Thymus (tissue), 11 donors: ENCODE measurements around the gene MPV17L2. TPM values are rescaled to one million over a fixed set of nuclear protein-coding genes. Genes with fewer than 3 reads are reported as not detected.

Experiments used
- DNase-seq, 9 donors: peaks; one replicate each; pipeline ENCODE4 v3.0.0-alpha.2; 2013; ENCODE audit warnings: low spot score in 9 of 9, low read depth in 6 of 9, missing footprints in 1 of 9
- H3K27ac ChIP-seq, 2 donors: one replicate each; pipeline ENCODE4 v1.5.1; 2013; ENCODE audit warnings: control low read depth in 1 of 2, low read depth in 1 of 2, low read length in 1 of 2, mild to moderate bottlenecking in 1 of 2, moderate library complexity in 1 of 2
- H3K27me3 ChIP-seq, 2 donors: one replicate each; pipeline ENCODE4 v1.5.1; 2013; ENCODE audit warnings: low read length in 1 of 2; ENCODE audit not compliant: control insufficient read depth in 2 of 2, insufficient read depth in 1 of 2
- H3K36me3 ChIP-seq, 2 donors: one replicate each; pipeline ENCODE4 v1.5.1; 2013; ENCODE audit warnings: low read length in 1 of 2, mild to moderate bottlenecking in 1 of 2, moderate library complexity in 1 of 2; ENCODE audit not compliant: control insufficient read depth in 2 of 2, insufficient read depth in 2 of 2
- H3K4me1 ChIP-seq, 2 donors: one replicate each; pipeline ENCODE4 v1.5.1; 2013; ENCODE audit warnings: low read length in 2 of 2; ENCODE audit not compliant: control insufficient read depth in 2 of 2, insufficient read depth in 2 of 2
- H3K4me3 ChIP-seq, 2 donors: one replicate each; pipeline ENCODE4 v1.5.1; 2013; ENCODE audit warnings: low read length in 2 of 2, control low read depth in 1 of 2, mild to moderate bottlenecking in 1 of 2
- H3K9me3 ChIP-seq, 2 donors: one replicate each; pipeline ENCODE4 v1.5.1; 2013; ENCODE audit warnings: low read length in 1 of 2, mild to moderate bottlenecking in 1 of 2; ENCODE audit not compliant: control insufficient read depth in 2 of 2, insufficient read depth in 1 of 2
- WGBS: extraction: QIAGEN DNeasy Blood & Tissue Kit; methylation state at CpG from one replicate; pipeline ENCODE4 v1.1.7; 2013; 5-methylcytosine and 5-hydroxymethylcytosine counted together
- polyA plus RNA-seq: library from polyadenylated mRNA; stranded (reverse); fragments of 200-250 nt; gene quantifications from one replicate; pipeline ENCODE4 v1.2.3, GENCODE V29; 2013
- total RNA-seq: library from RNA; stranded (reverse); fragments of 120-200 nt; gene quantifications from one replicate; pipeline ENCODE4 v1.2.4, GENCODE V29; 2013
- donor health status: healthy.

The MPV17L2 gene
- total and polyA plus RNA-seq, 2 donors: 6.8 to 13.4 TPM

GRCh38 chr19:18165794-18166544, 27.0 kb upstream of the MPV17L2 start:
- Histone ChIP-seq H3K36me3 (peaks cover 61 to 63% of the 10 kb centered on the region in 2 donors), H3K27me3 (no peaks in the 10 kb centered on the region), H3K27ac (no peak overlapping the region), H3K4me1 (peaks cover 3 to 8% of the 10 kb centered on the region in 2 donors), H3K4me3 (no peak overlapping the region), H3K9me3 (no peaks in the 10 kb centered on the region)
- DNase-seq: no peak
- WGBS: 98% methylated on average over 15 of the region's 15 CpGs

DNA sequence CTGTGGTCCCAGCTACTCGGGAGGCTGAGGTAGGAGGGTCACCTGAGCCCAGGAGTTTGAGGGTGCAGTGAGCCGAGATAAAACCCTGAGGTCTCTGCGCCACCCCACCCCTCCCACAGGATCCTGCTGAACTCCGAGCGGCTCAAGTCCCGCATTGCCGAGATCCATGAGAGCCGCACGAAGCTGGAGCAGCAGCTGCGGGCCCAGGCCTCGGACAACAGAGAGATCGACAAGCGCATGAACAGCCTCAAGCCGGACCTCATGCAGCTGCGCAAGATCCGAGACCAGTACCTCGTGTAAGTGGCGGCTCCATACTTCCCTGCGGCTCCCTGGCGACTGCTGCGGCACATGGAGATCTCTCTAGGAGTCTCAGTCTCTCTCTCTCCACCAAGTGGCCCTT, 26.0 kb upstream of the MPV17L2 start:
- 98% methylated on average over 21 of the region's 21 CpGs for WGBS

GRCh38 chr19:18167975-18168645, 24.9 kb upstream of the MPV17L2 start:
- no peaks in the 10 kb centered on the region for H3K9me3 ChIP-seq
- 82% methylated on average over 14 of the region's 14 CpGs for WGBS
- peaks cover 48% of the 10 kb centered on the region in 2 donors for H3K36me3 ChIP-seq
- H3K4me3 ChIP-seq: no peak overlapping the region
- H3K4me1 ChIP-seq: peaks cover 0 to 6% of the 10 kb centered on the region in 2 donors
- DNase-seq: peak in 3 of 9 donors; percentile 46 to 64 (median 49)
- peaks cover 0 to 6% of the 10 kb centered on the region in 2 donors for H3K27me3 ChIP-seq
- no peak overlapping the region for H3K27ac ChIP-seq

More for the DNA sequence above, 26.0 kb upstream of the MPV17L2 start:
- Histone ChIP-seq H3K4me3 (no peak overlapping the region), H3K27me3 (no peaks in the 10 kb centered on the region), H3K27ac (no peak overlapping the region), H3K9me3 (no peaks in the 10 kb centered on the region), H3K4me1 (peaks cover 0 to 2% of the 10 kb centered on the region in 2 donors), H3K36me3 (peaks cover 57 to 59% of the 10 kb centered on the region in 2 donors)
- no peak for DNase-seq

DNA sequence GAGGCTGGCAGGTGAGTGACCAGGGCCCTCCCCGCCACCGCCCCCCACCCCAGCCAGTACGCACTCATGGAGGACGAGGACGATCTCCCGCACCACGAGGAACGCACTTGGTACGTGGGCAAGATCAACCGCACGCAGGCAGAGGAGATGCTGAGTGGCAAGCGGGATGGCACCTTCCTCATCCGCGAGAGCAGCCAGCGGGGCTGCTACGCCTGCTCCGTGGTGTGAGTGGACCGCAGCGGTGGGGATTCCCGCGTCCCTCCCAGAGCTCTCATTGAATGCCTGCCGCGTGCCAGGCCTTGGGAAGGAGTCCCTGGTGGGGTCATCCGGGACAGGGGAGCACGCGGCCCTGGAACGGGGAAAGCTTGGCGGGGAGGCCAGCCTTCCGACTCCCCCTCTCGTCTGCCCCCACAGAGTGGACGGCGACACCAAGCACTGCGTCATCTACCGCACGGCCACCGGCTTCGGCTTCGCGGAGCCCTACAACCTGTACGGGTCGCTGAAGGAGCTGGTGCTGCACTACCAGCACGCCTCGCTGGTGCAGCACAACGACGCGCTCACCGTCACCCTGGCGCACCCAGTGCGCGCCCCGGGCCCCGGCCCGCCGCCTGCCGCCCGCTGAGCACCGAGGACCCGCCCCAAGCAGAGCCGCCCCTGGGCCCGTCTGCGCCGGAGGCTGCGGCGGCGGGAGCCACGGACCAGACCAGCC, 24.2 kb upstream of the MPV17L2 start:
- peaks cover 41 to 42% of the 10 kb centered on the region in 2 donors for H3K36me3 ChIP-seq
- H3K9me3 ChIP-seq: no peaks in the 10 kb centered on the region
- 97% methylated on average over 66 of the region's 66 CpGs for WGBS

GRCh38 chr19:18170714-18171255, 22.2 kb upstream of the MPV17L2 start:
- no peak overlapping the region for H3K27ac ChIP-seq
- no peaks in the 10 kb centered on the region for H3K9me3 ChIP-seq
- H3K27me3 ChIP-seq: peaks cover 2 to 33% of the 10 kb centered on the region in 2 donors
- peaks cover 32 to 33% of the 10 kb centered on the region in 2 donors for H3K36me3 ChIP-seq
- H3K4me3 ChIP-seq: no peak overlapping the region
- WGBS: 89% methylated on average over 16 of the region's 16 CpGs
- H3K4me1 ChIP-seq: peaks cover 5 to 20% of the 10 kb centered on the region in 2 donors
- DNase-seq: no peak

More for the DNA sequence above, 24.2 kb upstream of the MPV17L2 start:
- peaks cover 2 to 14% of the 10 kb centered on the region in 2 donors for H3K27me3 ChIP-seq
- no peak for DNase-seq
- no peak overlapping the region for H3K27ac ChIP-seq
- no peak overlapping the region for H3K4me3 ChIP-seq
- peaks cover 5 to 14% of the 10 kb centered on the region in 2 donors for H3K4me1 ChIP-seq

DNA sequence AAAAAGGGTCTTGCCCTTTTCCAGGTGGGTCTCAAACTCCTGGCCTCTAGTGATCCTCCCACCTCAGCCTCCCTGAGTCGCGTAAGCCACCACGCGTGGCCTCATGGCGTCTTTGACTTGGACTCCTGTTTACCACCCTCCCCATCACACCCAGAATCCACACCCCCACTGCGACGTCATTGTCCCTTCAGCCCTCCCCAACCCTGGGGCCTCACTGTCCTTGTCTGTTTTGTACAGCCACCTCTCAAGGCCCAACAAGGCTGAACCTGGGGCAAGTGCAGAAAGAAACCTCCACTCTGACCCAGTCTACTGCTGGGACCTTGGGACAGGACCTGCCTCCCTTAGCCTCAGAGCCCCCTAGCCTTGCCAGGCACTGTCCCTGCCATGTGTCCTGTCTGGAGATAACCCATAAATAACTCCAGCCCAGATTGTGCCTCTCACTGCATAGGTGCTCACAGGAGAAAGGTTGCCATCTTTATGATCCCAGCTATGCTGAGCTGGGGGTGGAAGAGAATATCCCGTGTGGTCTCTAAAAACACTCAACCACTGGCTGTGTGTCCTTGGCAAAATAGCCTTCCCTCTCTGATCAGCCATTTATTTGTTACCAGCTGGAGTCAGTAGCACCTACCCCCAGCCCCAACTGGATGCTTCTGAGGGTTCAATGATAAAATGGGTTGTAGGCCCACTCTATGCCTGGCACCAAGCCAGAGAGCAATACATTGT, 21.3 kb upstream of the MPV17L2 start:
- Histone ChIP-seq H3K27ac (peak overlapping the region in 1 of 2 donors; percentile 36), H3K4me3 (no peak overlapping the region), H3K36me3 (peaks cover 23 to 25% of the 10 kb centered on the region in 2 donors), H3K4me1 (peaks cover 5 to 20% of the 10 kb centered on the region in 2 donors), H3K27me3 (peaks cover 2 to 33% of the 10 kb centered on the region in 2 donors), H3K9me3 (no peaks in the 10 kb centered on the region)
- WGBS: 95% methylated on average over 8 of the region's 8 CpGs
- DNase-seq: no peak

DNA sequence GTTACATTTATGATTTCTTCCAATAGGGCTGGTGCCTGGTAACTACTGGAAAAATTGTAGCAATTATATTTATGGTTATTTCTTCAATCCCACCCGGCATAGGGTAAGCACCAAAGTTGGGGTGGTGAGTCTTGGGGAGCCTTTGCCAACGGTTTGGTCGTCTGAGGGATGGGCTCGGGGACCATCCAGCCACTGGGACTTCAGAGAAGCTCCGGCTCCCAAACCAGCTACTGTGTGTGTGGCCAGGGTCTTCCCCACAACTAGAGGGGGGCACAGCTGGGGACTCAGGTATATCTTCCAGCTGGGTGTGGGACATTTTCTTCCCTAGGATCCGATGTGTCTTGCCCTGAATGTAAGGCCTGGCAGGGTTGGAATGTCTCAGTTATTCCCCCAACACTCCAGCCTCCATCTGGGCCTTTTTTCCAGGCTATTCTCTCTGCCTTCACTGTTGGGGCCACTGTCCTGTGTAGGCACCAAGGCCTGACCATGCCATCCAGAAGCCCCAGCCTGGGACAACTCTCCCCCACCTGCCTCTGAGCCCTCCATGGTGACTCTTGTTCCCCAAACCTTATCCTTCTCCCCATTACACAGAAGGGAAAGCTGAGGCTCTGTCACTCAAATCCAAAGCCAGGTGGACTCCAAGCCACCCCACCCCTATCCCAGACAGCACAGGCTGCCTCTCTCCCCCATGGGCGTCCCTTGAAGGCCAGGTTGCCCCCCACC, 20.5 kb upstream of the MPV17L2 start:
- DNase-seq: no peak
- WGBS: 96% methylated on average over 7 of the region's 7 CpGs

GRCh38 chr19:18173054-18173571, 19.9 kb upstream of the MPV17L2 start:
- peak overlapping the region; percentile 36 to 55 for H3K27ac ChIP-seq
- 46% methylated on average over 18 of the region's 18 CpGs for WGBS
- H3K9me3 ChIP-seq: no peaks in the 10 kb centered on the region
- DNase-seq: no peak
- H3K36me3 ChIP-seq: peaks cover 14 to 16% of the 10 kb centered on the region in 2 donors
- H3K4me3 ChIP-seq: peak overlapping the region in 1 of 2 donors; percentile 51
- H3K4me1 ChIP-seq: peaks cover 5 to 20% of the 10 kb centered on the region in 2 donors
- H3K27me3 ChIP-seq: peaks cover 2 to 37% of the 10 kb centered on the region in 2 donors

More for the DNA sequence above, 20.5 kb upstream of the MPV17L2 start:
- peaks cover 2 to 33% of the 10 kb centered on the region in 2 donors for H3K27me3 ChIP-seq
- no peaks in the 10 kb centered on the region for H3K9me3 ChIP-seq
- peaks cover 16 to 19% of the 10 kb centered on the region in 2 donors for H3K36me3 ChIP-seq
- peaks cover 5 to 20% of the 10 kb centered on the region in 2 donors for H3K4me1 ChIP-seq
- H3K4me3 ChIP-seq: no peak overlapping the region
- no peak overlapping the region for H3K27ac ChIP-seq
